ENCODE data around the gene BEGAIN.
"Not testable (repeated sequence)": the region's sequence is repeated elsewhere in the genome, so short reads cannot be mapped to it uniquely, and the experiment has no call there.

Gene BEGAIN

GRCh38 chr14:100525615-100526014 lies 61.6 kb downstream of the BEGAIN start:
- no peak for ATAC-seq (replicated peaks; ENCODE audit: extremely low read depth, poor library complexity, severe bottlenecking)
- no peak for DNase-seq (ENCODE audit: low spot score in 2 of 2)
- H3K4me1 Mint-ChIP-seq = no peaks in the 10 kb centered on the region

GRCh38 chr14:100524933-100525243 lies 62.3 kb downstream of the BEGAIN start:
- H3K27me3 Mint-ChIP-seq = no peaks in the 10 kb centered on the region
- no peaks in the 10 kb centered on the region for H3K9me3 Mint-ChIP-seq
- H3K36me3 Mint-ChIP-seq (ENCODE audit: insufficient read depth) = no peaks in the 10 kb centered on the region
- H3K4me1 Mint-ChIP-seq = no peaks in the 10 kb centered on the region
- H3K27ac Mint-ChIP-seq (ENCODE audit: low read depth) = no peak overlapping the region
- no peak overlapping the region for H3K4me3 Mint-ChIP-seq
- ATAC-seq (replicated peaks; ENCODE audit: extremely low read depth, poor library complexity, severe bottlenecking) (no peak), DNase-seq (ENCODE audit: low spot score in 2 of 2) (no peak)

More at GRCh38 chr14:100525615-100526014, 61.6 kb downstream of the BEGAIN start:
- no peaks in the 10 kb centered on the region for H3K9me3 Mint-ChIP-seq
- H3K4me3 Mint-ChIP-seq = no peak overlapping the region
- peaks cover under 1% of the 10 kb centered on the region for H3K36me3 Mint-ChIP-seq (ENCODE audit: insufficient read depth)
- no peak overlapping the region for H3K27ac Mint-ChIP-seq (ENCODE audit: low read depth)
- H3K27me3 Mint-ChIP-seq = no peaks in the 10 kb centered on the region

- no peak overlapping the region for H3K27ac Mint-ChIP-seq (ENCODE audit: low read depth)
Observed at GRCh38 chr14:100524233-100524932, 62.8 kb downstream of the BEGAIN start.

GRCh38 chr14:100523843-100524169 lies 63.4 kb downstream of the BEGAIN start:
- Mint-ChIP-seq H3K9me3 (no peaks in the 10 kb centered on the region), H3K36me3 (ENCODE audit: insufficient read depth) (no peaks in the 10 kb centered on the region), H3K4me3 (no peak overlapping the region), H3K27me3 (no peaks in the 10 kb centered on the region), H3K4me1 (no peaks in the 10 kb centered on the region), H3K27ac (ENCODE audit: low read depth) (no peak overlapping the region)
- ATAC-seq (replicated peaks; ENCODE audit: extremely low read depth, poor library complexity, severe bottlenecking) (no peak), DNase-seq (ENCODE audit: low spot score in 2 of 2) (no peak)

More at GRCh38 chr14:100524233-100524932, 62.8 kb downstream of the BEGAIN start:
- Mint-ChIP-seq H3K36me3 (ENCODE audit: insufficient read depth) (no peaks in the 10 kb centered on the region), H3K4me3 (no peak overlapping the region), H3K9me3 (no peaks in the 10 kb centered on the region), H3K27me3 (no peaks in the 10 kb centered on the region), H3K4me1 (no peaks in the 10 kb centered on the region)
- DNase-seq (ENCODE audit: low spot score in 2 of 2) (no peak), ATAC-seq (replicated peaks; ENCODE audit: extremely low read depth, poor library complexity, severe bottlenecking) (no peak)

GRCh38 chr14:100523131-100523842 lies 63.9 kb downstream of the BEGAIN start:
- H3K27me3 Mint-ChIP-seq = no peaks in the 10 kb centered on the region
- H3K4me3 Mint-ChIP-seq = no peak overlapping the region

GRCh38 chr14:100522616-100523099 lies 64.6 kb downstream of the BEGAIN start:
- ATAC-seq (replicated peaks; ENCODE audit: extremely low read depth, poor library complexity, severe bottlenecking) (no peak), DNase-seq (ENCODE audit: low spot score in 2 of 2) (no peak)
- H3K27ac Mint-ChIP-seq (ENCODE audit: low read depth) = no peak overlapping the region
- H3K36me3 Mint-ChIP-seq (ENCODE audit: insufficient read depth) = peaks cover 2% of the 10 kb centered on the region
- no peaks in the 10 kb centered on the region for H3K4me1 Mint-ChIP-seq
- H3K27me3 Mint-ChIP-seq = no peaks in the 10 kb centered on the region
- H3K4me3 Mint-ChIP-seq = no peak overlapping the region
- H3K9me3 Mint-ChIP-seq = no peaks in the 10 kb centered on the region

More at GRCh38 chr14:100523131-100523842, 63.9 kb downstream of the BEGAIN start:
- H3K9me3 Mint-ChIP-seq = no peaks in the 10 kb centered on the region
- ATAC-seq (replicated peaks; ENCODE audit: extremely low read depth, poor library complexity, severe bottlenecking) (no peak), DNase-seq (ENCODE audit: low spot score in 2 of 2) (no peak)
- H3K36me3 Mint-ChIP-seq (ENCODE audit: insufficient read depth) = peaks cover 2% of the 10 kb centered on the region
- H3K27ac Mint-ChIP-seq (ENCODE audit: low read depth) = no peak overlapping the region
- no peaks in the 10 kb centered on the region for H3K4me1 Mint-ChIP-seq

GRCh38 chr14:100506053-100506452 lies 81.2 kb downstream of the BEGAIN start:
- not testable (repeated sequence) for H3K27ac Mint-ChIP-seq (ENCODE audit: low read depth); H3K36me3 Mint-ChIP-seq (ENCODE audit: insufficient read depth); DNase-seq (ENCODE audit: low spot score in 2 of 2); ATAC-seq (replicated peaks; ENCODE audit: extremely low read depth, poor library complexity, severe bottlenecking); H3K9me3 Mint-ChIP-seq; H3K27me3 Mint-ChIP-seq; H3K4me3 Mint-ChIP-seq; H3K4me1 Mint-ChIP-seq

- no peaks in the 10 kb centered on the region for H3K27me3 Mint-ChIP-seq
- DNase-seq (ENCODE audit: low spot score in 2 of 2) (no peak), ATAC-seq (replicated peaks; ENCODE audit: extremely low read depth, poor library complexity, severe bottlenecking) (no peak)
- peaks cover 2% of the 10 kb centered on the region for H3K4me1 Mint-ChIP-seq
- H3K36me3 Mint-ChIP-seq (ENCODE audit: insufficient read depth) = peaks cover 3% of the 10 kb centered on the region
- H3K9me3 Mint-ChIP-seq = peaks cover 3% of the 10 kb centered on the region
- no peak overlapping the region for H3K27ac Mint-ChIP-seq (ENCODE audit: low read depth)
- H3K4me3 Mint-ChIP-seq = no peak overlapping the region
Observed at GRCh38 chr14:100504372-100505078, 82.7 kb downstream of the BEGAIN start.

GRCh38 chr14:100503251-100503650 lies 84.0 kb downstream of the BEGAIN start:
- DNase-seq (ENCODE audit: low spot score in 2 of 2) (no peak), ATAC-seq (replicated peaks; ENCODE audit: extremely low read depth, poor library complexity, severe bottlenecking) (no peak)
- Mint-ChIP-seq H3K36me3 (ENCODE audit: insufficient read depth) (peaks cover 3% of the 10 kb centered on the region), H3K27me3 (no peaks in the 10 kb centered on the region), H3K9me3 (peaks cover 3% of the 10 kb centered on the region), H3K27ac (ENCODE audit: low read depth) (no peak overlapping the region), H3K4me3 (no peak overlapping the region), H3K4me1 (peaks cover 4% of the 10 kb centered on the region)

- Mint-ChIP-seq H3K27me3 (no peaks in the 10 kb centered on the region), H3K9me3 (peaks cover 3% of the 10 kb centered on the region), H3K4me3 (no peak overlapping the region)
Observed at GRCh38 chr14:100502622-100503220, 84.5 kb downstream of the BEGAIN start.

GRCh38 chr14:100500128-100500527 lies 87.1 kb downstream of the BEGAIN start:
- Mint-ChIP-seq H3K36me3 (ENCODE audit: insufficient read depth) (peaks cover 7% of the 10 kb centered on the region), H3K27ac (ENCODE audit: low read depth) (no peak overlapping the region), H3K9me3 (peaks cover 3% of the 10 kb centered on the region), H3K4me3 (no peak overlapping the region), H3K27me3 (no peaks in the 10 kb centered on the region), H3K4me1 (peaks cover 4% of the 10 kb centered on the region)
- no peak for DNase-seq (ENCODE audit: low spot score in 2 of 2)
- ATAC-seq (replicated peaks; ENCODE audit: extremely low read depth, poor library complexity, severe bottlenecking) = no peak

More at GRCh38 chr14:100502622-100503220, 84.5 kb downstream of the BEGAIN start:
- DNase-seq (ENCODE audit: low spot score in 2 of 2) = no peak
- Mint-ChIP-seq H3K27ac (ENCODE audit: low read depth) (no peak overlapping the region), H3K4me1 (peaks cover 4% of the 10 kb centered on the region), H3K36me3 (ENCODE audit: insufficient read depth) (peaks cover 4% of the 10 kb centered on the region)
- ATAC-seq (replicated peaks; ENCODE audit: extremely low read depth, poor library complexity, severe bottlenecking) = no peak

- Mint-ChIP-seq H3K36me3 (ENCODE audit: insufficient read depth) (peaks cover 8% of the 10 kb centered on the region), H3K27ac (ENCODE audit: low read depth) (no peak overlapping the region), H3K27me3 (no peaks in the 10 kb centered on the region), H3K4me3 (no peak overlapping the region), H3K9me3 (no peaks in the 10 kb centered on the region), H3K4me1 (peaks cover 4% of the 10 kb centered on the region)
- ATAC-seq (replicated peaks; ENCODE audit: extremely low read depth, poor library complexity, severe bottlenecking) (no peak), DNase-seq (ENCODE audit: low spot score in 2 of 2) (no peak)
Observed at GRCh38 chr14:100498068-100498467, 89.1 kb downstream of the BEGAIN start.
